Heart right ventricle (tissue), 16 donors: ENCODE results near the gene PSME4. TPM values are rescaled to one million over a fixed set of nuclear protein-coding genes. Genes with fewer than 3 reads are reported as not detected.

Experiments used
- ATAC-seq, 8 donors: fragments of 200-7000 bp; cut with Tn5 transposase; one replicate each; pipeline ENCODE4 v1.9.1; 2020; ENCODE audit warnings: mild to moderate bottlenecking in 8 of 8, moderate library complexity in 8 of 8, moderate number of reproducible peaks in 1 of 8
- DNase-seq, 2 donors: peaks; one replicate each; pipeline ENCODE4 v3.0.0-alpha.2; 2020
- H3K27ac ChIP-seq, 10 donors: fragments of 200-600 bp; sonication (generic) in 2 of 10; one replicate each; pipeline versions ENCODE4 v1.5.0 to v1.8.0; 2020 to 2022; ENCODE audit warnings: mild to moderate bottlenecking in 3 of 10
- H3K27me3 ChIP-seq, 7 donors: fragments of 200-600 bp; one replicate each; pipeline ENCODE4 v1.8.0; 2021 to 2022; ENCODE audit warnings: mild to moderate bottlenecking in 2 of 7
- H3K36me3 ChIP-seq, 9 donors: fragments of 200-600 bp; sonication (generic) in 1 of 9; one replicate each; pipeline versions ENCODE4 v1.5.0 to v1.8.0; 2020 to 2022; ENCODE audit warnings: mild to moderate bottlenecking in 2 of 9
- H3K4me1 ChIP-seq, 9 donors: fragments of 200-600 bp; sonication (generic) in 1 of 9; one replicate each; pipeline versions ENCODE4 v1.5.0 to v1.8.0; 2020 to 2022; ENCODE audit warnings: mild to moderate bottlenecking in 4 of 9
- H3K4me3 ChIP-seq, 10 donors: fragments of 200-600 bp; sonication (generic) in 2 of 10; one replicate each; pipeline versions ENCODE4 v1.5.0 to v1.8.0; 2020 to 2022; ENCODE audit warnings: mild to moderate bottlenecking in 7 of 10, moderate library complexity in 2 of 10
- H3K9me3 ChIP-seq, 11 donors: fragments of 200-600 bp in 10 of 11; sonication (generic) in 2 of 11; one replicate each; pipeline versions ENCODE4 v1.5.0 to v1.8.0; 2013 to 2022; ENCODE audit warnings: mild to moderate bottlenecking in 2 of 11, control low read depth in 1 of 11, moderate library complexity in 1 of 11
- WGBS, 2 donors: extraction: QIAGEN DNeasy Blood & Tissue Kit; methylation state at CpG; one replicate each; pipeline ENCODE4 v1.1.7; 2013; ENCODE audit warnings: inconsistent platforms in 1 of 2; 5-methylcytosine and 5-hydroxymethylcytosine counted together
- intact Hi-C, 10 donors: fragments of 100-400 bp; cut with DNase I; formaldehyde crosslinking; loops; one replicate each; pipeline versions ENCODE4 v1.11.1 to v1.14.2; 2022
- polyA plus RNA-seq, 2 donors: library from polyadenylated mRNA; stranded (reverse); fragments of 200-250 nt; gene quantifications; one replicate each; pipeline ENCODE4 v1.2.3, GENCODE V29; 2013
- total RNA-seq, 10 donors: library from RNA; stranded (reverse); fragmentation: NEBNext Ultra II Directional in 3 of 10; extraction: Animal tissue kit (Norgen Biotek cat#: 25700) in 3 of 10; gene quantifications; one replicate each; pipeline versions ENCODE4 v1.2.1 to v1.2.4, GENCODE V29; 2021 to 2023
- TF ChIP-seq, protein P1 (sequence below), 9 donors: fragments of 200-600 bp; sonication (generic) in 2 of 9; IDR thresholded peaks; one replicate each; pipeline versions ENCODE4 v1.5.0 to v1.8.0; 2021 to 2022; ENCODE audit warnings: antibody characterized with exemption in 9 of 9, mild to moderate bottlenecking in 5 of 9, moderate library complexity in 1 of 9
- donor health status: Arrhythmogenic right ventricular cardiomyopathy.
- donor health status: ischemic (EF 13 %, LVEDD 7.1; RV severe dilation, severe dysfunction).
- donor health status: healthy with polysubstance abuse.
- donor health status: DM: no; HTN: yes; CAD: no.
- donor health status: DM: no; HTN: no; CAD: no.
- donor health status: ischemic (EF 25% LVEDD 6.9; RV normal size, moderate dysfunction).
- donor health status: ischemic (EF 25% LVEDD 5.7; RV mildly dilated, moderate dysfunction).
- donor health status: healthy.
- donor health status: DM: yes; HTN: yes; CAD: no.
- donor health status: Ischemic cardiomyopathy.
- donor health status: ischemic (EF 35%, LVEDD 5.7; RV mildly dilated, moderate dysfunction).
- donor health status: nonischemic (EF 11% LVEDD 7.7; RV severe dilation, severe dysfunction).
- donor health status: DM: yes; HTN: yes; CAD: no.
- donor health status: PGD.
- donor health status: ischemic (EF 29% LVEDD 5.4; RV normal size, mild dysfunction).
- donor health status: nonischemic (EF 23%, LVEDD 6.1; RV moderate dilation, normal function).

Gene PSME4
- total and polyA plus RNA-seq, 12 donors: 36.1 to 77.8 (median 65.6) TPM

DNA sequence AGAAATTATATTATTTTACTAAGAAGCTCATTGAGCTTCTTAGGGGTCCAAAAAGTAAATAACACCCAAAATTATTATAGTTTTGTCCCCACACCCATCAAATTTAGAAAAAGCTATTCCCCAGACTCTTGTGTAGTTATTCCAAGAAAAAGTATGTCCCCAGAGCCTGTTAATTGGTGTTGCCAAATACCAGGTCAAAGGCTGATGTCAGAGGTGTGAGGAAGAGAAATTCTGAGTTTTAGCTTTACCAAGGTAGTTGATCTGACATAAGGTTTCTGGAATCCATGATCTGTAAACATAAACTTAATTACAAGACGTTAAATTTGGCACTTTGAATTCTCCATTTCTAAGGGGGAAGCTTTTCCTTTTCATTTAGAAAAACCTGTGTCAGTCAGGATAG is 29.3 kb upstream of the PSME4 start:
- Histone ChIP-seq H3K4me1 (peaks cover 0 to 17% (median 7%) of the 10 kb centered on the region in 9 donors), H3K4me3 (no peak overlapping the region), H3K36me3 (no peaks in the 10 kb centered on the region), H3K27me3 (no peaks in the 10 kb centered on the region), H3K9me3 (no peaks in the 10 kb centered on the region), H3K27ac (peak overlapping the region in 7 of 10 donors; percentile 26 to 84 (median 67))
- DNase-seq (no peak), ATAC-seq (peak in 2 of 8 donors; percentile 34 to 37)
- 34 to 54% methylated on average over 1 of the region's 1 CpG for WGBS, 2 donors
- intact Hi-C loops: no loop called here
- TF ChIP-seq, protein P1, sequence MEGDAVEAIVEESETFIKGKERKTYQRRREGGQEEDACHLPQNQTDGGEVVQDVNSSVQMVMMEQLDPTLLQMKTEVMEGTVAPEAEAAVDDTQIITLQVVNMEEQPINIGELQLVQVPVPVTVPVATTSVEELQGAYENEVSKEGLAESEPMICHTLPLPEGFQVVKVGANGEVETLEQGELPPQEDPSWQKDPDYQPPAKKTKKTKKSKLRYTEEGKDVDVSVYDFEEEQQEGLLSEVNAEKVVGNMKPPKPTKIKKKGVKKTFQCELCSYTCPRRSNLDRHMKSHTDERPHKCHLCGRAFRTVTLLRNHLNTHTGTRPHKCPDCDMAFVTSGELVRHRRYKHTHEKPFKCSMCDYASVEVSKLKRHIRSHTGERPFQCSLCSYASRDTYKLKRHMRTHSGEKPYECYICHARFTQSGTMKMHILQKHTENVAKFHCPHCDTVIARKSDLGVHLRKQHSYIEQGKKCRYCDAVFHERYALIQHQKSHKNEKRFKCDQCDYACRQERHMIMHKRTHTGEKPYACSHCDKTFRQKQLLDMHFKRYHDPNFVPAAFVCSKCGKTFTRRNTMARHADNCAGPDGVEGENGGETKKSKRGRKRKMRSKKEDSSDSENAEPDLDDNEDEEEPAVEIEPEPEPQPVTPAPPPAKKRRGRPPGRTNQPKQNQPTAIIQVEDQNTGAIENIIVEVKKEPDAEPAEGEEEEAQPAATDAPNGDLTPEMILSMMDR (IDR thresholded peaks at IDR 0.05): no peak

DNA sequence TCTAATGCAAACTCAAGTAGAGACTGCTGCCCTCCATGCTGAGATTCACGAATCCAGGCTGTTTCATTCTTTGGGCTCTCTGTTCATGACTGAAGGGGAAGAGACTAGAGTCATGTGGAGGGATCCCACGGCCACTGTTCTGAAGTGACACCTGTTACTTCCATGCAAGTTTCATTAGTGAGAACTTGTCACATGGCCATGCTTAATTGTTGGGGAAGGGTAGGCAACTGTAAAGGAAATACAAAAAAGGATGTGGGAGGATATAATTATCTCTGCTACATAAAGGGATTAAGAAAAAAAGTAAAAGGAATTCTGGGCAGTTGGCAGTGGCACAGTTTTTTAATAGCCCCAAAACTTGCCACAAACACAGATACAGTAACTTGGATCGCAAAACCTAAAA is 28.0 kb upstream of the PSME4 start:
- no peaks in the 10 kb centered on the region for H3K36me3 ChIP-seq
- H3K4me1 ChIP-seq: peaks cover 0 to 19% (median 7%) of the 10 kb centered on the region in 9 donors
- peak overlapping the region in 2 of 10 donors; percentile 27 to 84 for H3K27ac ChIP-seq
- ATAC-seq (no peak), DNase-seq (no peak)
- no peak overlapping the region for H3K4me3 ChIP-seq
- TF ChIP-seq, protein P1 (IDR thresholded peaks at IDR 0.05): no peak
- intact Hi-C loops: no loop called here
- H3K9me3 ChIP-seq: no peaks in the 10 kb centered on the region
- WGBS, 2 donors: 73 to 86% methylated on average over 3 of the region's 3 CpGs
- H3K27me3 ChIP-seq: no peaks in the 10 kb centered on the region

DNA sequence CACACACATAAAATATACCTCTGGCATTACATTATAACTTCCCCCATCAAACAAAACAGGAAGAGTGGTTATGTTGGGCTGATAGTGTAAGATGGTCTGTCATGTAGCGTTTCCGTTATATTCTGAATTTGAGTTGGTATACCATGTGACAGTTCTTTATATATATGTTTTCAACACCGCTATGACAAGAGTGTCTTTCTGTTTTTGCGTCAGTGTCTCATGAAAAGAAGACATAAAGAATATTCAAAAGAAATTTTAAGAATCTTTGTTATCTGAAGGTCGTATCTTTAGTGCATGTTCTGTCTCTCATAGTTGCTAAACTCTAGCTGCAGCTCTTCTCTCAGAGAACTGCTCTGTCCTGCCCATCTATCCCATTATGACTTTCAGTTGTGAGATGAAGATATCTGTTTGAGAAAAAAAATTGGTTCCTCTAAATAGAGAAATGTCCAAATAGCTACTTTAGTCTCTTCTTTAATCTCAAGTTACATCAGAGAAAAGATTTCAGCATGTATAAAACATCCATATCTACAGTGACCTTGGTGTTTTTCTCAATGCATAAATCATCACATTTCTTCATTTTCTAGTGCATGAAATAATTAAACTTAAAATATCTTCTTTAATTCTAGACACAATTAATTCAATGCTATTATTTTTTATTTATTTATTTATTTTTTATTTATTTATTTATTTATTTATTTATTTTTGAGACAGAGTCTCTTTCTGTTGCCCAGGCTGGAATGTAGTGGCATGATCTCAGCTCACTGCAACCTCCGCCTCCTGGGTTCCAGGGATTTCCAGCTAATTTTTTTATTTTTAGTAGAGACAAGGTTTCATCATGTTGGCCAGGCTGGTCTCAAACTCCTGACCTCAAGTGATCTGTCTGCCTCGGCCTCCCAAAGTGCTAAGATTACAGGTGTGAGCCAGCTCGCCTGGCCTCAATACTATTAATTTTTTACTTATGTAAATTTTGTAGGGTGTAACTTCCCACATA is 24.3 kb upstream of the PSME4 start:
- WGBS, 2 donors: 91 to 93% methylated on average over 8 of the region's 8 CpGs
- Histone ChIP-seq H3K36me3 (no peaks in the 10 kb centered on the region), H3K4me1 (peaks cover 0 to 22% (median under 1%) of the 10 kb centered on the region in 9 donors), H3K9me3 (no peaks in the 10 kb centered on the region), H3K4me3 (peak overlapping the region in 1 of 10 donors; percentile 0), H3K27ac (peak overlapping the region in 1 of 10 donors; percentile 72), H3K27me3 (no peaks in the 10 kb centered on the region)
- ATAC-seq (peak in 1 of 8 donors; percentile 55), DNase-seq (no peak)
- TF ChIP-seq, protein P1 (IDR thresholded peaks at IDR 0.05): no peak
- intact Hi-C loops: no loop called here

DNA sequence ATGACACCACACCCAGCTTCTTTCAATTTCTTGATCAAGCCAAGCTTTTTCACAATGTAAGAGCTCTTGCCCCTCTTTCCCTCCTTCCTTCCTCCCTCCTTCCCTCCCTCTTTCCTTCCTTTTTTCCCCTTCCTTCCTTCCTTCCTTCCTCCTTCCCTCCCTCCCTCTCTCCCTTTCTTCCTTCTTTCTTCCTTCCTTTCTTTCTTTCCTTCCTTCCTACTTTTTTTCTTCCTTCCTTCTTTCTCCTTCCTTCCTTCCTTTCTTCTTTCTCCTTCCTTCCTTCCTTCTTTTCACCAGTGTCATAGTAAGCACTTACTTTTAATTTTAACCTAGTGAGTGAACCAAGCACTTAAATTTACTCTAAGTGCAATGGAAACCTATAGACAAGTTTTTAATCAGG is 21.2 kb upstream of the PSME4 start:
- no peaks in the 10 kb centered on the region for H3K9me3 ChIP-seq
- peaks cover 0 to 42% (median 24%) of the 10 kb centered on the region in 9 donors for H3K4me1 ChIP-seq
- no peak for ATAC-seq
- TF ChIP-seq, protein P1 (IDR thresholded peaks at IDR 0.05): no peak
- DNase-seq: no peak
- no peaks in the 10 kb centered on the region for H3K27me3 ChIP-seq
- H3K36me3 ChIP-seq: no peaks in the 10 kb centered on the region
- no peak overlapping the region for H3K4me3 ChIP-seq
- intact Hi-C loops: no loop called here
- H3K27ac ChIP-seq: no peak overlapping the region
